ENCODE measurements around the gene NCOA4.
"Not testable (repeated sequence)": the region's sequence is repeated elsewhere in the genome, so short reads cannot be mapped to it uniquely, and the experiment has no call there.

The NCOA4 gene

GRCh38 chr10:46052057-46052790 lies 21.8 kb upstream of the NCOA4 start:
- DNase-seq (ENCODE audit: low read depth), result no peak

GRCh38 chr10:46050941-46051623 lies 20.7 kb upstream of the NCOA4 start:
- DNase-seq (ENCODE audit: low read depth), result no peak

GRCh38 chr10:46049497-46049831 lies 19.0 kb upstream of the NCOA4 start:
- DNase-seq (ENCODE audit: low read depth), result not testable (repeated sequence)

GRCh38 chr10:46048152-46048551 lies 17.7 kb upstream of the NCOA4 start:
- no peak for DNase-seq (ENCODE audit: low read depth)

- DNase-seq (ENCODE audit: low read depth), result no peak
Observed at GRCh38 chr10:46046261-46046660, 15.8 kb upstream of the NCOA4 start, which contains the start of gene MSMB. TSS of gene MSMB (minus strand) at chr10:46046269. CDS start at chr10:46046237, 32 bp downstream.

- no peak for DNase-seq (ENCODE audit: low read depth)
Observed at GRCh38 chr10:46042527-46042926, 12.1 kb upstream of the NCOA4 start.

GRCh38 chr10:46040004-46040403 lies 9.6 kb upstream of the NCOA4 start:
- no peak for DNase-seq (ENCODE audit: low read depth)

GRCh38 chr10:46037107-46037825 lies 6.8 kb upstream of the NCOA4 start:
- DNase-seq (ENCODE audit: low read depth), result no peak

- no peak for DNase-seq (ENCODE audit: low read depth)
Observed at GRCh38 chr10:46035923-46036849, 5.8 kb upstream of the NCOA4 start.

- no peak for DNase-seq (ENCODE audit: low read depth)
Observed at GRCh38 chr10:46033602-46034011, 3.2 kb upstream of the NCOA4 start.

- DNase-seq (ENCODE audit: low read depth), result no peak
Observed at GRCh38 chr10:46031648-46032532, 1.5 kb upstream of the NCOA4 start.

GRCh38 chr10:46029461-46030030 lies 877 bp downstream of the NCOA4 start:
- DNase-seq (ENCODE audit: low read depth), result no peak

GRCh38 chr10:46028584-46029460 lies 1.6 kb downstream of the NCOA4 start:
- no peak for DNase-seq (ENCODE audit: low read depth)

- no peak for DNase-seq (ENCODE audit: low read depth)
Observed at GRCh38 chr10:46026106-46026505, 4.3 kb downstream of the NCOA4 start.

- no peak for DNase-seq (ENCODE audit: low read depth)
Observed at GRCh38 chr10:46025406-46025805, 5.0 kb downstream of the NCOA4 start.

- DNase-seq (ENCODE audit: low read depth), result no peak
Observed at GRCh38 chr10:46024948-46025347, 5.5 kb downstream of the NCOA4 start.

GRCh38 chr10:46022978-46023702 lies 7.3 kb downstream of the NCOA4 start:
- DNase-seq (ENCODE audit: low read depth), result peak; percentile 67

GRCh38 chr10:46020344-46020657 lies 10.1 kb downstream of the NCOA4 start:
- no peak for DNase-seq (ENCODE audit: low read depth)

All from stimulated activated CD8-positive, alpha-beta memory T cell treated with anti-CD3 and anti-CD28 coated beads, Interleukin-12 subunit alpha, Interleukin-12 subunit beta, amount 100 ng/mL, for 4 hours (primary cell).